Measurements from ENCODE around the gene MYH7B.

MYH7B gene

GRCh38 chr20:35004749-35005462, 49.2 kb downstream of the MYH7B start:
- no peak for DNase-seq
